Peyer's patch (tissue), 4 donors: Measurements from ENCODE around the gene KLHDC9. TPM values are rescaled to one million over a fixed set of nuclear protein-coding genes. Genes with fewer than 3 reads are reported as not detected.

Experiments used
- DNase-seq, 3 donors: peaks; one replicate each; pipeline ENCODE4 v3.0.0-alpha.2; 2017 to 2019
- H3K27ac ChIP-seq, 4 donors: fragments of 200-600 bp; sonication (generic); one replicate each; pipeline ENCODE4 v1.5.1; 2016 to 2019
- H3K27me3 ChIP-seq, 2 donors: fragments of 200-600 bp; sonication (generic); one replicate each; pipeline ENCODE4 v1.5.1; 2019
- H3K36me3 ChIP-seq, 3 donors: fragments of 200-600 bp; sonication (generic); one replicate each; pipeline ENCODE4 v1.5.1; 2016 to 2019
- H3K4me1 ChIP-seq, 4 donors: fragments of 200-600 bp; sonication (generic); one replicate each; pipeline ENCODE4 v1.5.1; 2016 to 2019
- H3K4me3 ChIP-seq, 4 donors: fragments of 200-600 bp; sonication (generic); 1 replicate in 3 of 4; 2 replicates in 1 of 4; pipeline ENCODE4 v1.5.1; 2016 to 2019; ENCODE audit warnings: mild to moderate bottlenecking in 1 of 4
- H3K9me3 ChIP-seq, 4 donors: fragments of 200-600 bp; sonication (generic); one replicate each; pipeline ENCODE4 v1.5.1; 2016 to 2019; ENCODE audit warnings: mild to moderate bottlenecking in 1 of 4
- CTCF ChIP-seq, 6 experiments: fragments of 450-650 bp in 4 of 6; fragments of 200-600 bp in 2 of 6; sonication (generic) in 1 of 6; IDR thresholded peaks; one replicate each; pipeline ENCODE4 v1.5.1; 2017 to 2019; ENCODE audit warnings: antibody characterized with exemption in 6 of 6, mild to moderate bottlenecking in 3 of 6, moderate library complexity in 1 of 6
- POLR2A ChIP-seq, 2 donors: fragments of 450-650 bp; IDR thresholded peaks; one replicate each; pipeline ENCODE4 v1.5.1; 2017; ENCODE audit warnings: antibody characterized with exemption in 2 of 2, mild to moderate bottlenecking in 2 of 2, moderate library complexity in 2 of 2
- total RNA-seq, 4 donors: library from RNA; depleted of rRNA; stranded (reverse); fragments of >200 nt; gene quantifications; one replicate each; pipeline ENCODE4 v1.1.0, GENCODE V29; 2016

Gene KLHDC9, protein sequence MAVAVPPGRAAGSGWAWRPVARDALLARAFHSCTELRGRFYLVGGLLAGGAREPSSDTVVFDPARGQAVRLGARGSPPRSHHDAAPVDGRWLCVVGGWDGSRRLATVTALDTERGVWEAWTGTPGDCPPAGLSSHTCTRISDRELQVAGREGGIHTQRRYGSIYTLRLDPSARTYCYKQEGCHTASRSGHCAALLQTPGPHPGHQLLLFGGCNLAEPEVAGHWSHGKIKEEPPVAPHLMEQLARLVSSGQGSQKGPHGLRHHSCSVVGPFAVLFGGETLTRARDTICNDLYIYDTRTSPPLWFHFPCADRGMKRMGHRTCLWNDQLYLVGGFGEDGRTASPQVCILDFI
- total RNA-seq: 1 to 10 TPM in 3 of 4 donors, not detected in 1; 2.1 to 4.8 (median 2.4) TPM

GRCh38 chr1:161098210-161099068 is at the start of gene KLHDC9:
Gene KLHDC9 (plus strand): TSS chr1:161098361. CDS start chr1:161098536, 175 bp downstream.
- Histone ChIP-seq H3K27ac (peak within 1 kb of the TSS; percentile 45 to 78 (median 66)), H3K27me3 (no peaks in the 10 kb centered on the region), H3K4me3 (peak within 1 kb of the TSS; percentile 55 to 77 (median 58)), H3K9me3 (no peaks in the 10 kb centered on the region), H3K4me1 (peaks cover 0 to 11% (median 4%) of the 10 kb centered on the region in 4 donors), H3K36me3 (peaks cover 0 to 25% (median 0%) of the 10 kb centered on the region in 3 donors)
- peak; percentile 84 to 93 (median 88) for DNase-seq
- TF ChIP-seq POLR2A (IDR thresholded peaks at IDR 0.05): no peak
- peak in 4 of 6 experiments; percentile 24 to 37 (median 28) for TF ChIP-seq CTCF (IDR thresholded peaks at IDR 0.05)

DNA sequence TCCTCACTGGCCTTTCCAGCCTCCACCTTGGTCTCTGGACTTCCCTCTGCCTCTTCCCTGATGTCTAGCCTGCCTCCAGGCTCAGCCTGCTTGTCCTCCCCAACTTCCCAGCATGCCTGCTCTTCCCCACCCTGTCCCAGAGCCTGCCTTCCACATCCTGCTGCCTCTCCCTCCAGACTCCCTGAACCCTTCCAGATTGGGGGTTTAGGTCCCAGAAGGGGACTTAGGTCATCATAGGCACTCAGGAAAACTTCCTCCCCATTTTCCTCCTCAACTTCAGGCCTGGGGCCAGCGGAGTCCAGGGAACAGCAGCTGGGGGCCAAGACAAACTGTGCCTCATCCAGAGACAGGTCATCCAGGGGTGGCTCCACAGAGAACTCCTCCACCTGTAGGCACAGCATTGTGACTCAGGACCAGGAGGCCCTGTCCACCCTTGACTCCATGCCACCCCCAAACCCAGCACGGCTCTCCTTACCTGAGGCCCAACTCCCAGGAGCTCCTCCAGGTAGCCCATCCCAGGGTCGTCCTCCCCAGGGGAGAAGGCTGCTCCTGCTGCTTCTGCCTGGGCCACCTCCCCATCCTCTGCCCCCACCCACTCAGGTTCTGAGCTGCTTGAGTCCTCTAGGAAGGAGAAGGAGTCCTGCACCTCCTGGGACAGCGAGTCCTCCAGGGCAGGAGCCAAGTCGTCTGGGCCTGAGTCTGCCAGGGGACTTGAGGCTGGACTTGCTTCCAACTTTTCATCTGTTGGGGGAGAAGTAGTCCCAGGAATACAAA is 49.0 kb upstream of the KLHDC9 start:
- H3K36me3 ChIP-seq: peaks cover 0 to 24% (median 0%) of the 10 kb centered on the region in 3 donors
- H3K27ac ChIP-seq: no peak overlapping the region
- no peaks in the 10 kb centered on the region for H3K27me3 ChIP-seq
- no peaks in the 10 kb centered on the region for H3K9me3 ChIP-seq
- H3K4me3 ChIP-seq: no peak overlapping the region
- H3K4me1 ChIP-seq: peaks cover 0 to 12% (median 4%) of the 10 kb centered on the region in 4 donors
- DNase-seq: no peak
- no peak for TF ChIP-seq POLR2A (IDR thresholded peaks at IDR 0.05)
- no peak for TF ChIP-seq CTCF (IDR thresholded peaks at IDR 0.05)

- no peak for TF ChIP-seq POLR2A (IDR thresholded peaks at IDR 0.05)
- TF ChIP-seq CTCF (IDR thresholded peaks at IDR 0.05): no peak
- peaks cover 0 to 26% (median 0%) of the 10 kb centered on the region in 3 donors for H3K36me3 ChIP-seq
- peaks cover 0 to 7% (median 0%) of the 10 kb centered on the region in 4 donors for H3K4me1 ChIP-seq
- H3K27me3 ChIP-seq: peaks cover 0 to 3% of the 10 kb centered on the region in 2 donors
- H3K9me3 ChIP-seq: no peaks in the 10 kb centered on the region
- H3K27ac ChIP-seq: no peak overlapping the region
- no peak overlapping the region for H3K4me3 ChIP-seq
- no peak for DNase-seq
Observed at GRCh38 chr1:161051219-161051618, 46.9 kb upstream of the KLHDC9 start.

DNA sequence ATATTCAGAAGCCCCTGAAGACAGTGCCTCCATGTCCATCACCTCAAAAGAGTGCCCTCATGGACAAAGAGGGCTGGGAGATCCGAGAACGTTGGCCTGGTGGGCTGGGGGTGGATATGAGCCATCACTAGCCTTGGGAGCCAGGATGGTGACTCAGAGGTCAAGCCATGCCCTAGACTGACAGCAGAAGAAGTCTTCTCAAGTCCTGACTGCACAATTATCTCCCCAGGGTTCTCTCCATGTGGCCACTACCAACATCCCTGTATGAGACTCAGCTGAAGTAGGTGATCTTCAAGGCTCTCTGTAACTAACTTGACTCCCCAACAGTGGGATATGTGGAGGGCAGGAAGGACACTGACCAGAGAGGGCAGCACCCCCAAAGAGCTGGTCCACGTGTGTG is 45.3 kb upstream of the KLHDC9 start:
- H3K4me3 ChIP-seq: no peak overlapping the region
- TF ChIP-seq POLR2A (IDR thresholded peaks at IDR 0.05): no peak
- TF ChIP-seq CTCF (IDR thresholded peaks at IDR 0.05): no peak
- peaks cover 0 to 7% (median 0%) of the 10 kb centered on the region in 4 donors for H3K4me1 ChIP-seq
- no peak overlapping the region for H3K27ac ChIP-seq
- peaks cover 0 to 26% (median 0%) of the 10 kb centered on the region in 3 donors for H3K36me3 ChIP-seq
- H3K9me3 ChIP-seq: no peaks in the 10 kb centered on the region
- peaks cover 0 to 3% of the 10 kb centered on the region in 2 donors for H3K27me3 ChIP-seq
- no peak for DNase-seq

- Histone ChIP-seq H3K36me3 (peaks cover 0 to 25% (median 0%) of the 10 kb centered on the region in 3 donors), H3K4me1 (peaks cover 0 to 7% (median 0%) of the 10 kb centered on the region in 4 donors), H3K27ac (no peak overlapping the region), H3K4me3 (no peak overlapping the region), H3K27me3 (peaks cover 0 to 3% of the 10 kb centered on the region in 2 donors), H3K9me3 (no peaks in the 10 kb centered on the region)
- no peak for TF ChIP-seq POLR2A (IDR thresholded peaks at IDR 0.05)
- no peak for TF ChIP-seq CTCF (IDR thresholded peaks at IDR 0.05)
- no peak for DNase-seq
Observed at GRCh38 chr1:161054232-161054631, 43.9 kb upstream of the KLHDC9 start.
